ENCODE results near the gene RAI2.

RAI2 gene

GRCh38 chrX:17860811-17861488 is at the start of gene RAI2:
Gene RAI2, minus strand, starts transcription at chrX:17861298. Its CDS starts 59,288 bp downstream, at chrX:17802010.
- DNase-seq (ENCODE audit: low spot score) = peak; percentile 58

DNA sequence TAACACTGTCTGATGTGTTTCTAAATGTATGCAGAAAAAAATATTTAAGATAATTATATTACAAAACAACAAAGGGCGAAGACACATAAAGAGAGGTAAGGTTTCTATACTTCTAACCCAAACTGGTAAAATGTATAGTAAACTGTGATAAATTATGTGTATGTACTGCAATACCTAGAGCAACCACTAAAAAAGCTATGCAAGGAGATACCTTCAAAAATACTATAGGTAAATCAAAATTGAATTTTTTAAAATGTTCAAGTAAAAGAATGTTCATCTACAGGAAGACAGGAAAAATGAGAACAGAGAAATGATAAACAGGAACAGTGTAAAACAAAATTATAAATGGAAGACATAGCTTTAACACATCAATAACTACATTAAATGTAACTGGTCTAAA is 27.3 kb upstream of the RAI2 start:
- DNase-seq (ENCODE audit: low spot score) = no peak

GRCh38 chrX:17882680-17883079 is 21.6 kb upstream of the RAI2 start:
- DNase-seq (ENCODE audit: low spot score) = no peak

DNA sequence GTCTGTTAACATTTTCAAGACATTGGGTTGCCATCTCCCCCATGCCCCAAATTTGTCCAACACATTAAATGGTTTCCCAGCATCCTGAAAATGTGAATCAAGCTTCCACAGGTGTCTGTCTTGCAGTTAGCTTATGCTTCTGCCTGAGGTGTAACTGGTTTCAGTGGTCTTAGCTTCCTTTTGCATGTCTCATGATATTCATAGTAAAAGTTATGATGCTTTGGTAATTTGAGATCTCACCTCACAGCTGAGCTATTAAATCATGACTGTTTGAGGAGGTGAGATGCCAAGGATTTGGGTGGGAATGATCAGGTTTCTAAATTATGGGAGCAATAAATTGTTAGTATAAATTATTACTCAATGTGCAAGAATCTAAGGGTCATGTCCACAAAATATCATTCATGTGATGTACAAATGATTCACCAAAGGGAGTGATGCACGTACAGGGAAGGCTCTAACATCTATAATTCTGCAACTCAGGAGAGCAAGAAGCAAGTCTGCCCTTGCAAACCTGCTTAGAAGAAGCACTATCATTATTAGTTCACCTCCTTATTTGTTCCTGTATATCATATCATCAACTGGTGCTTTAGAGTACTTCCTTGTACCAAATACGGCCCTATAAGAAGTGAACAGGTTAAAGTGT is 17.1 kb upstream of the RAI2 start:
- DNase-seq (ENCODE audit: low spot score) = no peak

DNA sequence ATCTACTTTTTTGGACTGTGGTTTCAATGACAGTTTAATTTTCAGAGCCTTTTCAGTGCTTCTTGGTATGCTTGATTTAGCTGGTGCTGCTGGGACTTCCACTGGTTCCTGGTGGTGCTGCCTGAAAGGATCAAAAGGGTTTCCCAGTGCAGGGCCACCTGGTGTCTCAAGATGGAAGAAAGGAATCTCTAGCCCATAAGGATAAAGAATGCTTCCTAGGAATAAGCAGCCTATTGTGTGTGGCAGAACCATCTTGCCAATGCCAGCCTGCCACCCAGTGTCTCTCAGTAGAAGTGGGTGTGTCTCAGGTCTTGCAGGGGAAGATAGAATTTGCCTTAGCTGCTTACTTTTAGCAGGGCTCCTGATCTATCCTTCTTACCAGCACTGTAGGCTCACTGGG is 15.0 kb upstream of the RAI2 start:
- no peak for DNase-seq (ENCODE audit: low spot score)

DNA sequence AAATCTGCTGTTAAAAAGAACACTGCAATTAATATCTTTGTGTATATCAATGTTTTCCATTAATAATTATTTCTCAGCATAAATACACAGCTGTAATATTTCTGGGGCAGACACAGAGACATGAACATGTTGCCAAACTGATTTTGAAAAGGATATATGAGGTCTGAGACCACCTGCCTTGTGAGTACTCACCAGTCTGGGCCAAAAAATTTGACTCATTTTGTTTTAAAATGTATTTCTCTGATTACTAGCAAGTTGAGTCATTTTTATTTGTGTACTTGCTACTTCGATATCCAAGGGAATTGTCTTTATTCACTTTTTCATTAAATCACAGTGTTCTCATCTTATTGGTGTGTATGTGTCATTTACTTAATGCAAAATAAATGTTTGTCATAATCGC is 8.5 kb upstream of the RAI2 start:
- DNase-seq (ENCODE audit: low spot score) = no peak

GRCh38 chrX:17861489-17862011 is 452 bp upstream of the RAI2 start:
- no peak for DNase-seq (ENCODE audit: low spot score)

GRCh38 chrX:17860179-17860780 is 818 bp downstream of the RAI2 start:
- DNase-seq (ENCODE audit: low spot score) = no peak

DNA sequence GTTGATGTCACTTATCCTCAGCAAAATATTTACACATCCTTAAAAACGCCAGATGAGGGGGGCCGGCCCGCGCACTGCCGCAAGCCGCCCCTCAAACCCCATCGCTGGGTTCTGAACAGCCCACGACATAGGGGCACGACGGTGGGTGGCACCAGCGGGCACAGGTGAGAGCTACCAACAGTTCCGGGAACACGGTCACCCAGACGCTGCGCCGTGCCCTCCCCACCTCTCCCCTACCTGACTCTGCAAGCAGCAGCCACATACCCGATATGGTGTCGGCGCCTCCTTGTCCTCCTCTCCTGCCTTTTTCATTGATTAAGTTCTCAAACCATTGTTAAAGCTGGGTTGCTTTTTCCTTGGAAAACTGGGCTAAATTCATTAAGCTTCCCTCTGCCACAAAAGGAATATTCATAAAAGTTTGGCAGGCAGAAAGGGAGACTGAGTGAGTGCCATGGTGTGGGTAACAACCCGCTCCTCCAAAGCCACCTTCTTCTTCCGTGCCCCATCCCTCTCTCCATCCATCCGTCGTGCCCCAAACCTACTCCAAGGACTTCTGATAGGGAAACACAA is 1.4 kb downstream of the RAI2 start:
- DNase-seq (ENCODE audit: low spot score) = no peak

- no peak for DNase-seq (ENCODE audit: low spot score)
Observed at GRCh38 chrX:17854531-17854930, 6.6 kb downstream of the RAI2 start.

GRCh38 chrX:17854069-17854468 is 7.0 kb downstream of the RAI2 start:
- no peak for DNase-seq (ENCODE audit: low spot score)

DNA sequence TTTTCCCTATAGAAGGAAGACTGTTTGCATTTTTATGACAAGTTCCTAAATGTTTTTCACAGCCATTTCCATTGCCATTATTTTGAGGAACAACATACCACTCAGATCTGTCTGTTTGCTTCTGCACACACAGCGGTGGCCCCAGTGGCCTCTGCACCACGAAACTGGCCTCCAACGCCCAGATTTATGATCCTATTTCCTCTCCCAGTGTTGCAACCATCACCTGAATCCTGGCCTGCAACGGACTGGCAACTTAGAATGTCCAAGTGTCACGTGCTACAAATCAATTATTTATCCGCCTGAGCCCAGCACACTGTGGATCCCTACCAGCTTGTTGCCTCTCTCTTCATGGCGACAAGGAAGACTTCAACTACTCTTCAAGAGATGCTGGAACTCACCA is 9.2 kb downstream of the RAI2 start:
- no peak for DNase-seq (ENCODE audit: low spot score)

DNA sequence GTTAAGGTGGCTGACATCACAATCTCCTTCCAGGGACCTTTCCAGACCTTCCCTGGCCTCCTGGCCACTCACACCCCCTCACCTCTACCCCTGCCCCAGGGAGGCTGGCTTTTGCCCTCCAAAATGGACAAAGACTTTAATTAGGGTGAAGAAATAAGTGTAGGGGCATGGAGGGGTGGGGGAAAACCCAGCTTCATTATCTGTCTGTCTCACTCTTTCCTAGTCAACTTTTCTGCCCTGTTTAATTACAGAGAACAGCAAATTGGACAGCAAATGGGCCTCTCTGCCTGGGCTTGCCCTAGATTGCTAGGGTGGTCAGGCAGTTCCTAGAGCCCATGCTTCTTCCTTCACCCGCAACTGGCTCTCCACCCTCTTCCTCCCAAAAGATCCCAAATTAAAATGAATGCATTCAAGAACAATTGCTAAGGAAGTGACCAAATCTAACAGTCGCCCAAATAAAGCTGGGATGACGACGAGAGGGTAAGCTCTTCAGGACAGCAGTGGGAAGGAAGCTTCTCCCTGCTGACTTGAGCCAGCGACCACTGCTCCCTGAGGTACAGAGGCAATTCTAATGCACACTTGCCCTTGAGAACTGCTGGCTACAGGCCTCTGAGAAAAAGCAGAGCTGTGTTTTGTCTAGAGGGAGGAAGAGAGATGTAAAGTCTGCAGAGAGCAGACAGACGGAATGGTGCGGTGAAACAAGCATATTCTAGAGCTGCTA is 12.4 kb downstream of the RAI2 start:
- DNase-seq (ENCODE audit: low spot score) = no peak

- no peak for DNase-seq (ENCODE audit: low spot score)
Observed at GRCh38 chrX:17846045-17846444, 15.1 kb downstream of the RAI2 start.

DNA sequence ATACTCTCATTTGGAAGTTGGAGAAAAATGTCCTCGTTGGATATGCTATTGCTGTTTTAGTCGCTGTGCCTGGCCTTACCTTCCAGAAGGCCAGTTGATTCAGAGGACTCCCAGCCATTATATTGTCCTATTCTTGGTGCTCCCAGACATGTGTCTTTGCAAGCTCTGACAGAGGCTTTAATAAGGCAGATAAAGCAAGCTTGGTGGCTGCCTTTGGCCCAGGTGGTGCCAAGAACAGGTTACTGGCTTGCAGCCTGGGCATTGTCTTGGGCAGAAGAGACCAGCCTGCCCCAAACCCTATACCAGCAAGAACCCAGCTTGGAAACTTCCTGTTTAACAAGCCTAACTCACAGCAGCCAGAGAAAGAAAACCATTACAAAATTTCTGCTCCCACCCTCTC is 16.9 kb downstream of the RAI2 start:
- DNase-seq (ENCODE audit: low spot score) = no peak

GRCh38 chrX:17842769-17843525 is 18.2 kb downstream of the RAI2 start:
- DNase-seq (ENCODE audit: low spot score) = no peak

- no peak for DNase-seq (ENCODE audit: low spot score)
Observed at GRCh38 chrX:17839269-17839668, 21.8 kb downstream of the RAI2 start.

DNA sequence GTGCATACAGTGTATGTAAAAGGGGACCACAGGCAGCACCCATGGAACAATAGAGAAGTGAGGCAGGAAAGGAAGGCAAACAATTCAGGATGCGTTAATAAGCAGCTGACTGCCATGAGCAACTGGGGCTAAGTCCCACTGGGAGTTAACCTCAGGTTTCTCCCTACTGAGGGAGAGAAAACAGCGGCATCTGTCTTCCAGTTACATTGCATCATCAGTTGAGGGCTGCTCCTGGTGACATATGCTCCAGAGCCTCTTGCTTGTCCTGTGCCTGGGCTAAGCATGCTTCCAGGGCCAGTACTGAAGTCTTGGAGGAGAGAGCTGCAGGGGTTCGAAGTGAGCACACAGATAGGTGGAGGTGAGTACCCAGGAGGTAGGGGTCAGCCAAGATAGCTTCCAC is 24.3 kb downstream of the RAI2 start:
- no peak for DNase-seq (ENCODE audit: low spot score)

GRCh38 chrX:17833954-17834353 is 27.1 kb downstream of the RAI2 start:
- no peak for DNase-seq (ENCODE audit: low spot score)

DNA sequence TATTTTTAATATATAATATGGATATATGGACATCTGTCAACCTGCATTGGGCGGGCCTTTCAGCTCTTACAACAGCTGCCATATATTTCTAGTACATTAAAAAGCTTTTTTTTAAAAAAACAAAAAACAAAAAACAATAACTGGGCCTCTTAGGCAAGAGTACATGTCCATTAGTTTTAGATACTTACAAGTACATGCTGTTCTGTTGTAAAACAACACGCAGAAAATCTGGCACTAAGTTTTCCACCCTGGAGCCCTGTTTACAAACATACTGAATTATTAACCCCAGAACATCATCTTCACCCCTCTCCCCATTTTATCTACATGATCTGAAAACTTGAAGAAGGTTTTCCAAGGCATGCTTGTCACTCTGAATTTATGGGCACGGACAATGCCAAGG is 29.8 kb downstream of the RAI2 start:
- no peak for DNase-seq (ENCODE audit: low spot score)

DNA sequence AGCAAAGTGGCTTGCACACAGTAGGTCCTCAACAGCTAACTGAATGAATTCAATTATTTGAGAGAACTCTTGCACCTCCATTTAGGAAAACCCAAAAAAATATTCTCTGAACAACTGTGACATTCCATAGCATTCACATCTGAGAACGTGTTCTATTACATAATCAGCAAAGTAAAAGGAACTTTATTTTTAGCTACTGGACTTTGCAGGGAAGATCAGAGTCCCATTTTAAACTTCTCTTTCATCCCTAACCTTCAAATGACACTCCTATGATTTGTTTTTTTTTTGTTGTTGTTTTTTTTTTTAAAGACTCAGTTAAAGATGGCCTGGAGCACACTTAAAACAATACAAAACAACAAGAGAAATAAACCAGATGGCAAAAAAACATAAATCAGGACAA is 30.9 kb downstream of the RAI2 start:
- no peak for DNase-seq (ENCODE audit: low spot score)

GRCh38 chrX:17829566-17829965 is 31.5 kb downstream of the RAI2 start:
- DNase-seq (ENCODE audit: low spot score) = no peak
